ENCODE results near the gene AP3B1. TPM values are rescaled to one million over a fixed set of nuclear protein-coding genes. Genes with fewer than 3 reads are reported as not detected.

AP3B1 gene
- total and polyA plus RNA-seq, 2 of the 8 experiments (the other 6 are each of a cell fraction or from before 2014, with no cell fraction given): 45.8 to 48.3 TPM

- Histone ChIP-seq H3K27me3 (replicated peaks in 1 of 4; ENCODE audit: control insufficient read depth in 3 of 4, extremely low read depth in 1 of 4, insufficient read depth in 3 of 4, low read length in 3 of 4) (no peaks in the 10 kb centered on the region), H4K5ac (ENCODE audit: insufficient read length, low read depth, low read length) (no peak overlapping the region), H4K91ac (replicated peaks; ENCODE audit: insufficient read length, low read length) (no peak overlapping the region), H3K4ac (replicated peaks; ENCODE audit: insufficient read length, low read depth, low read length) (no peak overlapping the region), H2AK5ac (ENCODE audit: low read depth, low read length) (no peak overlapping the region), H2AFZ (ENCODE audit: low read length) (no peak overlapping the region), H2BK12ac (ENCODE audit: low read depth, low read length) (no peak overlapping the region), H3K4me2 (ENCODE audit: insufficient read depth in 1 of 2, low read depth in 2 of 2, low read length in 2 of 2) (no peak overlapping the region), H3K4me1 (replicated peaks in 1 of 4; ENCODE audit: control insufficient read depth in 3 of 4, insufficient read depth in 4 of 4, low read length in 3 of 4) (peaks cover 0 to 3% (median 0%) of the 10 kb centered on the region in 4 experiments; a peak in 2 of 7 replicates), H3K4me3 (ENCODE audit: extremely low read depth in 1 of 4, insufficient read depth in 2 of 4, low read depth in 3 of 4, low read length in 4 of 4) (no peak overlapping the region), H2BK20ac (ENCODE audit: low read length) (no peak overlapping the region), H2BK120ac (replicated peaks; ENCODE audit: low read depth, low read length) (no peak overlapping the region), H3K9me3 (ENCODE audit: insufficient read depth in 2 of 2, low read depth in 1 of 2, low read length in 1 of 2) (no peaks in the 10 kb centered on the region), H2BK15ac (ENCODE audit: low read length) (no peak overlapping the region), H3K79me1 (ENCODE audit: low read depth, low read length) (no peaks in the 10 kb centered on the region), H3K23ac (ENCODE audit: insufficient read length) (no peak overlapping the region), H3K79me2 (ENCODE audit: control insufficient read depth in 1 of 2, insufficient read depth in 2 of 2, low read length in 2 of 2) (no peaks in the 10 kb centered on the region), H4K20me1 (replicated peaks in 1 of 2; ENCODE audit: control insufficient read depth in 1 of 2, insufficient read depth in 2 of 2, low read length in 2 of 2) (no peaks in the 10 kb centered on the region), H3K23me2 (ENCODE audit: low read depth, low read length) (no peaks in the 10 kb centered on the region), H3K9ac (replicated peaks in 1 of 4; ENCODE audit: extremely low read depth in 1 of 4, low read depth in 3 of 4, low read length in 3 of 4) (no peak overlapping the region; a peak in 1 of 7 replicates), H3K18ac (ENCODE audit: extremely low read depth, low read length) (no peak overlapping the region), H3K56ac (replicated peaks; ENCODE audit: insufficient read length, low read depth, low read length) (no peak overlapping the region), H2BK5ac (ENCODE audit: low read depth, low read length) (no peak overlapping the region), H3K14ac (ENCODE audit: insufficient read length) (no peak overlapping the region), H3K27ac (ENCODE audit: low read depth, low read length) (no peak overlapping the region), H4K8ac (ENCODE audit: extremely low read depth, insufficient read depth, low read length) (no peak overlapping the region), H3K36me3 (ENCODE audit: control insufficient read depth in 2 of 4, insufficient read depth in 4 of 4, low read length in 3 of 4) (no peaks in the 10 kb centered on the region)
- ChIA-PET POLR2A (ENCODE audit: partially characterized antibody) (interaction anchor here (0.6 to 0.9 kb wide), 2 partner anchors 10 to 21 kb away, joined by 3 to 4 read pairs; no protein-coding TSS in a partner anchor), CTCF (ENCODE audit: partially characterized antibody) (interaction anchor here (0.5 kb wide), 1 partner anchor 487 kb away, joined by 3 read pairs; no protein-coding TSS in a partner anchor)
- FAIRE-seq: peak; percentile 36
- 68% methylated on average over 9 of the region's 9 CpGs; no CpG with 5 or more reads in 1 of the 2 experiments for WGBS, 2 experiments (ENCODE audit: extremely low coverage in 1 of 2, insufficient coverage in 1 of 2, insufficient read length in 1 of 2, insufficient replicate concordance in 2 of 2, low coverage in 1 of 2, low lambda C conversion rate in 2 of 2, missing lambda C conversion rate in 1 of 2)
- DNase-seq (ENCODE audit: low read depth in 1 of 2, low spot score in 2 of 2): peak in 1 of 2 experiments; percentile 74
- peak; percentile 77 for TF ChIP-seq TEAD4 (IDR thresholded peaks at IDR 0.05; ENCODE audit: low read depth, low read length)
Measured at GRCh38 chr5:78046006-78046405, 248.5 kb downstream of the AP3B1 start.

All from H1 (cell line).